Hepatocyte (in vitro differentiated cells): ENCODE measurements around the gene SPTSSA. TPM values are rescaled to one million over a fixed set of nuclear protein-coding genes. Genes with fewer than 3 reads are reported as not detected.
A peak's percentile ranks its signal among the peaks of the same experiment; 100 is the strongest.
"Not testable (repeated sequence)": the region's sequence is repeated elsewhere in the genome, so short reads cannot be mapped to it uniquely, and the experiment has no call there.

Source experiments
- DNase-seq: peaks from one replicate; pipeline ENCODE4 v3.0.0-alpha.2; 2016; ENCODE audit warnings: low spot score
- H2AFZ ChIP-seq: fragments of 200-600 bp; sonication (generic); 2 replicates; pipeline ENCODE4 v1.6.0; 2016; ENCODE audit warnings: antibody characterized with exemption, mild to moderate bottlenecking
- H3K27ac ChIP-seq: fragments of 200-600 bp; sonication (generic); 2 replicates; pipeline ENCODE4 v1.5.1; 2016; ENCODE audit warnings: mild to moderate bottlenecking
- H3K27me3 ChIP-seq: fragments of 200-600 bp; sonication (generic); 2 replicates; pipeline ENCODE4 v1.6.1; 2016
- H3K36me3 ChIP-seq: fragments of 200-600 bp; sonication (generic); replicated peaks from 2 replicates; pipeline ENCODE4 v1.5.1; 2016; ENCODE audit warnings: low read depth; ENCODE audit not compliant: insufficient read depth
- H3K4me1 ChIP-seq: fragments of 200-600 bp; sonication (generic); 2 replicates; pipeline ENCODE4 v1.5.1; 2016; ENCODE audit warnings: mild to moderate bottlenecking, moderate library complexity; ENCODE audit not compliant: insufficient read depth
- H3K4me2 ChIP-seq: fragments of 200-600 bp; sonication (generic); 2 replicates; pipeline ENCODE4 v1.6.0; 2016
- H3K4me3 ChIP-seq: fragments of 200-600 bp; sonication (generic); 2 replicates; pipeline ENCODE4 v1.5.1; 2016; ENCODE audit warnings: mild to moderate bottlenecking
- H3K79me2 ChIP-seq: fragments of 200-600 bp; sonication (generic); 2 replicates; pipeline ENCODE4 v1.6.0; 2017; ENCODE audit warnings: mild to moderate bottlenecking
- H3K9me2 ChIP-seq: fragments of 200-600 bp; sonication (generic); replicated peaks from 2 replicates; pipeline ENCODE4 v1.6.0; 2017; ENCODE audit warnings: mild to moderate bottlenecking; ENCODE audit not compliant: insufficient read depth
- H3K9me3 ChIP-seq: fragments of 200-600 bp; sonication (generic); 2 replicates; pipeline ENCODE4 v1.5.1; 2016; ENCODE audit warnings: low read depth, mild to moderate bottlenecking
- H4K20me1 ChIP-seq: fragments of 200-600 bp; sonication (generic); 2 replicates; pipeline ENCODE4 v1.6.0; 2016; ENCODE audit warnings: mild to moderate bottlenecking; ENCODE audit not compliant: insufficient read depth, poor library complexity, severe bottlenecking
- EZH2 ChIP-seq: fragments of 200-600 bp; sonication (generic); IDR thresholded peaks from 2 replicates; pipeline ENCODE4 v1.6.1; 2016; ENCODE audit warnings: antibody characterized with exemption, mild to moderate bottlenecking, borderline replicate concordance
- EZH2phosphoT487 ChIP-seq: fragments of 200-600 bp; sonication (generic); IDR thresholded peaks from one replicate; pipeline ENCODE4 v1.6.1; 2018; ENCODE audit warnings: antibody characterized with exemption, mild to moderate bottlenecking, low read depth, moderate library complexity; ENCODE audit not compliant: unreplicated experiment, severe bottlenecking
- WGBS: methylation state at CpG from one replicate; pipeline ENCODE4 v1.1.6; 2016; ENCODE audit warnings: low lambda C conversion rate; ENCODE audit errors: missing lambda C conversion rate; 5-methylcytosine and 5-hydroxymethylcytosine counted together
- polyA plus RNA-seq: library from polyadenylated mRNA; unstranded; fragments of >200 nt; fragmentation: Nextera tagmentation; extraction: Ambion mirVana; gene quantifications from 2 replicates; pipeline ENCODE4 v1.2.1, GENCODE V29; 2016
- total RNA-seq: library from RNA; depleted of rRNA; stranded (reverse); fragments of >200 nt; gene quantifications from 2 replicates; pipeline ENCODE4 v1.2.3, GENCODE V29; 2014
- TF ChIP-seq, protein P1 (sequence below): fragments of 200-600 bp; sonication (generic); IDR thresholded peaks from 2 replicates; pipeline ENCODE4 v1.5.1; 2016; ENCODE audit warnings: antibody characterized with exemption, mild to moderate bottlenecking; ENCODE audit not compliant: poor library complexity

The SPTSSA gene
- total and polyA plus RNA-seq, 2 experiments from 2014 or later, result 33.4 to 42.8 TPM

- no peaks in the 10 kb centered on the region for H3K9me3 ChIP-seq
- TF ChIP-seq EZH2 (no peak), EZH2phosphoT487 (no peak)
- TF ChIP-seq, protein P1, sequence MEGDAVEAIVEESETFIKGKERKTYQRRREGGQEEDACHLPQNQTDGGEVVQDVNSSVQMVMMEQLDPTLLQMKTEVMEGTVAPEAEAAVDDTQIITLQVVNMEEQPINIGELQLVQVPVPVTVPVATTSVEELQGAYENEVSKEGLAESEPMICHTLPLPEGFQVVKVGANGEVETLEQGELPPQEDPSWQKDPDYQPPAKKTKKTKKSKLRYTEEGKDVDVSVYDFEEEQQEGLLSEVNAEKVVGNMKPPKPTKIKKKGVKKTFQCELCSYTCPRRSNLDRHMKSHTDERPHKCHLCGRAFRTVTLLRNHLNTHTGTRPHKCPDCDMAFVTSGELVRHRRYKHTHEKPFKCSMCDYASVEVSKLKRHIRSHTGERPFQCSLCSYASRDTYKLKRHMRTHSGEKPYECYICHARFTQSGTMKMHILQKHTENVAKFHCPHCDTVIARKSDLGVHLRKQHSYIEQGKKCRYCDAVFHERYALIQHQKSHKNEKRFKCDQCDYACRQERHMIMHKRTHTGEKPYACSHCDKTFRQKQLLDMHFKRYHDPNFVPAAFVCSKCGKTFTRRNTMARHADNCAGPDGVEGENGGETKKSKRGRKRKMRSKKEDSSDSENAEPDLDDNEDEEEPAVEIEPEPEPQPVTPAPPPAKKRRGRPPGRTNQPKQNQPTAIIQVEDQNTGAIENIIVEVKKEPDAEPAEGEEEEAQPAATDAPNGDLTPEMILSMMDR, result no peak
- H3K4me3 ChIP-seq, result no peak overlapping the region
These were observed 28.1 kb downstream of the SPTSSA start for GRCh38 chr14:34433957-34434356.

GRCh38 chr14:34428102-34428466 is 34.0 kb downstream of the SPTSSA start:
- not testable (repeated sequence) for H3K4me2 ChIP-seq, H3K79me2 ChIP-seq, H3K27ac ChIP-seq, H3K4me1 ChIP-seq, H3K4me3 ChIP-seq, H3K36me3 ChIP-seq, H3K9me2 ChIP-seq, H2AFZ ChIP-seq, H3K9me3 ChIP-seq, H3K27me3 ChIP-seq, H4K20me1 ChIP-seq, DNase-seq
- WGBS, result 84% methylated on average over 5 of the region's 5 CpGs

More at GRCh38 chr14:34433957-34434356, 28.1 kb downstream of the SPTSSA start:
- Histone ChIP-seq H3K36me3 (no peaks in the 10 kb centered on the region), H2AFZ (no peak overlapping the region), H3K27me3 (no peaks in the 10 kb centered on the region), H3K4me1 (peaks cover 6% of the 10 kb centered on the region), H3K27ac (no peak overlapping the region), H3K9me2 (no peaks in the 10 kb centered on the region), H4K20me1 (no peaks in the 10 kb centered on the region), H3K4me2 (no peak overlapping the region), H3K79me2 (peaks cover 33% of the 10 kb centered on the region)
- DNase-seq, result no peak
- 94% methylated on average over 2 of the region's 2 CpGs for WGBS

GRCh38 chr14:34426313-34427295 is 35.4 kb downstream of the SPTSSA start:
- H3K4me1 ChIP-seq, result peaks cover 8% of the 10 kb centered on the region
- H4K20me1 ChIP-seq, result no peaks in the 10 kb centered on the region
- no peaks in the 10 kb centered on the region for H3K36me3 ChIP-seq
- no peaks in the 10 kb centered on the region for H3K9me2 ChIP-seq
- H3K27me3 ChIP-seq, result no peaks in the 10 kb centered on the region
- no peak overlapping the region for H2AFZ ChIP-seq
- no peak for DNase-seq
- 94% methylated on average over 11 of the region's 11 CpGs for WGBS
- no peaks in the 10 kb centered on the region for H3K9me3 ChIP-seq
- no peak overlapping the region for H3K4me3 ChIP-seq
- peak overlapping the region; percentile 74 for H3K27ac ChIP-seq
- TF ChIP-seq, protein P1, result no peak
- TF ChIP-seq EZH2, result no peak
- TF ChIP-seq EZH2phosphoT487, result no peak
- no peaks in the 10 kb centered on the region for H3K79me2 ChIP-seq
- no peak overlapping the region for H3K4me2 ChIP-seq

GRCh38 chr14:34425095-34425851 is 36.8 kb downstream of the SPTSSA start:
- Histone ChIP-seq H3K9me3 (no peaks in the 10 kb centered on the region), H3K9me2 (no peaks in the 10 kb centered on the region), H3K4me1 (peaks cover 8% of the 10 kb centered on the region), H3K27me3 (no peaks in the 10 kb centered on the region), H3K36me3 (no peaks in the 10 kb centered on the region), H3K27ac (peak overlapping the region; percentile 80), H4K20me1 (no peaks in the 10 kb centered on the region), H2AFZ (no peak overlapping the region), H3K4me2 (no peak overlapping the region), H3K79me2 (no peaks in the 10 kb centered on the region), H3K4me3 (no peak overlapping the region)
- peak; percentile 43 for DNase-seq
- 77% methylated on average over 5 of the region's 5 CpGs for WGBS
- no peak for TF ChIP-seq EZH2
- TF ChIP-seq EZH2phosphoT487, result no peak
- TF ChIP-seq, protein P1, result no peak
